ENCODE results near the gene SUPT16H.

DNA sequence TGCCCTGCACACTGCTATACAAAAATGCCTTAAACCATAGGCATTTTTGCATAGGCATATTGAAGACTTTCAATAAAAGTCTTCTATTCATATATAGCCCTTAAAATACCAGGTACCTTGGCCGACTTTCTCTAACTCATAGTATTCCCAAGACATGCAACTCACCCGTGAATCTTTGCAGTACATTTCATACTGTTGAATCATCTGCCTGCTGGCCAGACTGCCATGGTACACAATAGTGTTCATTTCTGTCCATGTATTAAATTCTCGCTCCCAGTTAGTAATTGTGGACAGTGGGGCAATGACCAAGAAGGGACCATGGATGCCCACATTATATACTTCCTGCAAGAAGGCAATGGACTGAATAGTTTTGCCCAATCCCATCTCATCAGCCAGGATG is 24.3 kb upstream of the SUPT16H start:
- TF ChIP-seq, protein P1, sequence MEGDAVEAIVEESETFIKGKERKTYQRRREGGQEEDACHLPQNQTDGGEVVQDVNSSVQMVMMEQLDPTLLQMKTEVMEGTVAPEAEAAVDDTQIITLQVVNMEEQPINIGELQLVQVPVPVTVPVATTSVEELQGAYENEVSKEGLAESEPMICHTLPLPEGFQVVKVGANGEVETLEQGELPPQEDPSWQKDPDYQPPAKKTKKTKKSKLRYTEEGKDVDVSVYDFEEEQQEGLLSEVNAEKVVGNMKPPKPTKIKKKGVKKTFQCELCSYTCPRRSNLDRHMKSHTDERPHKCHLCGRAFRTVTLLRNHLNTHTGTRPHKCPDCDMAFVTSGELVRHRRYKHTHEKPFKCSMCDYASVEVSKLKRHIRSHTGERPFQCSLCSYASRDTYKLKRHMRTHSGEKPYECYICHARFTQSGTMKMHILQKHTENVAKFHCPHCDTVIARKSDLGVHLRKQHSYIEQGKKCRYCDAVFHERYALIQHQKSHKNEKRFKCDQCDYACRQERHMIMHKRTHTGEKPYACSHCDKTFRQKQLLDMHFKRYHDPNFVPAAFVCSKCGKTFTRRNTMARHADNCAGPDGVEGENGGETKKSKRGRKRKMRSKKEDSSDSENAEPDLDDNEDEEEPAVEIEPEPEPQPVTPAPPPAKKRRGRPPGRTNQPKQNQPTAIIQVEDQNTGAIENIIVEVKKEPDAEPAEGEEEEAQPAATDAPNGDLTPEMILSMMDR (IDR thresholded peaks at IDR 0.05): no peak
- TF ChIP-seq EZH2 (IDR thresholded peaks at IDR 0.05) (no peak), EZH2phosphoT487 (IDR thresholded peaks at IDR 0.05) (no peak)

Measured in neural progenitor cell (in vitro differentiated cells).